ENCODE results near the gene MTAP.

DNA sequence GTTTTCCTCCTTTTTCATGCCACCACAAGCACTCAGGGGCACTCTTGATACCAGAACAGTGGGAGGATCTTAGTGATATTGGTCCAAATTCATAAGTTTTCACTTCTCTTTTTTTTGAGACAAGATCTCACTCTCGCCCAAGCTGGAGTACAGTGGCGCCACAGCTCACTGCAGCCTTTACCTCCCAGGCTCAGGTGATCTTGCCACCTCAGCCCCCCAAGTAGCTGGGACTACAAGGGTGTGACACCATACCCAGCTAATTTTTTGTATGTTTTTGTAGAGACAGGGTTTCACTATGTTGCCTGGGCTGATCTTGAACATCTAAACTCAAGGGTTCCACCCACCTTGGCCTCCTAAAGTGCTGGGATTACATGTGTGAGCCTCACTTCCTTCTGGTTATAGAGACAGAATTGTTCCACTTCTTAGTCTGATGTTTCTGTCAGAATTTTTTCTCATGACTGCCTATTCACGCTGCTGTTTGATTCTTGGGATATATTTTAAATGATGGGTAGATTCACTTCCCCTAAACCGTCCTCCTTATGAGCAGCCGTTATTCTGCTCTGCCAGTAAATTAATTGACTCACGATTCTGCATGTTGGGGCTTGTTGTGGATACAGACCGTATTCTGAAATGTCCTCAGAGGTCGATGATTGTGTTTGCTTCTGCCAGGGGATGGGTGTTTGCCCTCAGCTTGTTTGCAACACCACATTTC is 30.8 kb downstream of the MTAP start:
- TF ChIP-seq, protein P1, sequence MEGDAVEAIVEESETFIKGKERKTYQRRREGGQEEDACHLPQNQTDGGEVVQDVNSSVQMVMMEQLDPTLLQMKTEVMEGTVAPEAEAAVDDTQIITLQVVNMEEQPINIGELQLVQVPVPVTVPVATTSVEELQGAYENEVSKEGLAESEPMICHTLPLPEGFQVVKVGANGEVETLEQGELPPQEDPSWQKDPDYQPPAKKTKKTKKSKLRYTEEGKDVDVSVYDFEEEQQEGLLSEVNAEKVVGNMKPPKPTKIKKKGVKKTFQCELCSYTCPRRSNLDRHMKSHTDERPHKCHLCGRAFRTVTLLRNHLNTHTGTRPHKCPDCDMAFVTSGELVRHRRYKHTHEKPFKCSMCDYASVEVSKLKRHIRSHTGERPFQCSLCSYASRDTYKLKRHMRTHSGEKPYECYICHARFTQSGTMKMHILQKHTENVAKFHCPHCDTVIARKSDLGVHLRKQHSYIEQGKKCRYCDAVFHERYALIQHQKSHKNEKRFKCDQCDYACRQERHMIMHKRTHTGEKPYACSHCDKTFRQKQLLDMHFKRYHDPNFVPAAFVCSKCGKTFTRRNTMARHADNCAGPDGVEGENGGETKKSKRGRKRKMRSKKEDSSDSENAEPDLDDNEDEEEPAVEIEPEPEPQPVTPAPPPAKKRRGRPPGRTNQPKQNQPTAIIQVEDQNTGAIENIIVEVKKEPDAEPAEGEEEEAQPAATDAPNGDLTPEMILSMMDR (IDR thresholded peaks at IDR 0.05; ENCODE audit: poor library complexity, severe bottlenecking): no peak
- TF ChIP-seq EZH2 (IDR thresholded peaks at IDR 0.05; ENCODE audit: borderline replicate concordance, insufficient read depth, low read length, poor library complexity, severe bottlenecking): no peak
- TF ChIP-seq, protein P2, sequence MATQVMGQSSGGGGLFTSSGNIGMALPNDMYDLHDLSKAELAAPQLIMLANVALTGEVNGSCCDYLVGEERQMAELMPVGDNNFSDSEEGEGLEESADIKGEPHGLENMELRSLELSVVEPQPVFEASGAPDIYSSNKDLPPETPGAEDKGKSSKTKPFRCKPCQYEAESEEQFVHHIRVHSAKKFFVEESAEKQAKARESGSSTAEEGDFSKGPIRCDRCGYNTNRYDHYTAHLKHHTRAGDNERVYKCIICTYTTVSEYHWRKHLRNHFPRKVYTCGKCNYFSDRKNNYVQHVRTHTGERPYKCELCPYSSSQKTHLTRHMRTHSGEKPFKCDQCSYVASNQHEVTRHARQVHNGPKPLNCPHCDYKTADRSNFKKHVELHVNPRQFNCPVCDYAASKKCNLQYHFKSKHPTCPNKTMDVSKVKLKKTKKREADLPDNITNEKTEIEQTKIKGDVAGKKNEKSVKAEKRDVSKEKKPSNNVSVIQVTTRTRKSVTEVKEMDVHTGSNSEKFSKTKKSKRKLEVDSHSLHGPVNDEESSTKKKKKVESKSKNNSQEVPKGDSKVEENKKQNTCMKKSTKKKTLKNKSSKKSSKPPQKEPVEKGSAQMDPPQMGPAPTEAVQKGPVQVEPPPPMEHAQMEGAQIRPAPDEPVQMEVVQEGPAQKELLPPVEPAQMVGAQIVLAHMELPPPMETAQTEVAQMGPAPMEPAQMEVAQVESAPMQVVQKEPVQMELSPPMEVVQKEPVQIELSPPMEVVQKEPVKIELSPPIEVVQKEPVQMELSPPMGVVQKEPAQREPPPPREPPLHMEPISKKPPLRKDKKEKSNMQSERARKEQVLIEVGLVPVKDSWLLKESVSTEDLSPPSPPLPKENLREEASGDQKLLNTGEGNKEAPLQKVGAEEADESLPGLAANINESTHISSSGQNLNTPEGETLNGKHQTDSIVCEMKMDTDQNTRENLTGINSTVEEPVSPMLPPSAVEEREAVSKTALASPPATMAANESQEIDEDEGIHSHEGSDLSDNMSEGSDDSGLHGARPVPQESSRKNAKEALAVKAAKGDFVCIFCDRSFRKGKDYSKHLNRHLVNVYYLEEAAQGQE (IDR thresholded peaks at IDR 0.05; ENCODE audit: borderline replicate concordance): no peak
- no peak for TF ChIP-seq POLR2AphosphoS5 (IDR thresholded peaks at IDR 0.05)
- no peak for TF ChIP-seq EP300 (conservative IDR thresholded peaks at IDR 0.05; ENCODE audit: poor library complexity, severe bottlenecking)
- TF ChIP-seq TAF1 (IDR thresholded peaks at IDR 0.05; ENCODE audit: low read depth): no peak
- no peak for TF ChIP-seq SMC3 (conservative IDR thresholded peaks at IDR 0.05; ENCODE audit: poor library complexity)

Measured in neural cell (in vitro differentiated cells).